SU-DHL-6 (cell line): Measurements from ENCODE around the gene SMG7.

Source experiments
- EZH2phosphoT487 ChIP-seq: fragments of 200-600 bp; sonication (generic), shearing (Covaris generic); conservative IDR thresholded peaks from 2 replicates; pipeline ENCODE4 v1.6.1; 2018; ENCODE audit warnings: mild to moderate bottlenecking, antibody characterized with exemption, low read length, moderate library complexity, mixed read lengths
- TF ChIP-seq, protein P1 (sequence below): fragments of 200-600 bp; sonication (generic); IDR thresholded peaks from one replicate; pipeline ENCODE4 v1.5.1; 2017; ENCODE audit warnings: antibody characterized with exemption, mild to moderate bottlenecking, low read length, moderate library complexity; ENCODE audit not compliant: insufficient read depth, poor library complexity, severe bottlenecking

DNA sequence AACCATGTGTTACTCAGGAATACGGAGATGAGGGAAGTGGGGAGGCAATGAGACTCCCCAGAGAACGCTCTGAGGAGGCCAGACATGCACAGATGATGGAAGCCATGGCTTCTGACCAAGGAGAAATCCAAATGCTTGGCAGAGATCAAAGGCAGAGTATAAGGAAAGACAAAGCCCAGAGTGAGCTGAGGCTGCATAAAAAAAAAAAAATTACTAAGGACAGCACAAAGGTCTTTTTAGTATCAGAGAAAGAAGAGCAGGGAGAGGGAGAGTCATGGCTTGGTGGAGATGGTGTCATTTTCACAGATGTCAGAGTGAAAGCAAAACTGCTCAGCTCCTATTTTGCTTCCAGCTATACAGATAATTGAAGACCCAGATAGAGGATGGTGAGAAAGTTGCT, 126.1 kb downstream of the SMG7 start:
- TF ChIP-seq, protein P1, sequence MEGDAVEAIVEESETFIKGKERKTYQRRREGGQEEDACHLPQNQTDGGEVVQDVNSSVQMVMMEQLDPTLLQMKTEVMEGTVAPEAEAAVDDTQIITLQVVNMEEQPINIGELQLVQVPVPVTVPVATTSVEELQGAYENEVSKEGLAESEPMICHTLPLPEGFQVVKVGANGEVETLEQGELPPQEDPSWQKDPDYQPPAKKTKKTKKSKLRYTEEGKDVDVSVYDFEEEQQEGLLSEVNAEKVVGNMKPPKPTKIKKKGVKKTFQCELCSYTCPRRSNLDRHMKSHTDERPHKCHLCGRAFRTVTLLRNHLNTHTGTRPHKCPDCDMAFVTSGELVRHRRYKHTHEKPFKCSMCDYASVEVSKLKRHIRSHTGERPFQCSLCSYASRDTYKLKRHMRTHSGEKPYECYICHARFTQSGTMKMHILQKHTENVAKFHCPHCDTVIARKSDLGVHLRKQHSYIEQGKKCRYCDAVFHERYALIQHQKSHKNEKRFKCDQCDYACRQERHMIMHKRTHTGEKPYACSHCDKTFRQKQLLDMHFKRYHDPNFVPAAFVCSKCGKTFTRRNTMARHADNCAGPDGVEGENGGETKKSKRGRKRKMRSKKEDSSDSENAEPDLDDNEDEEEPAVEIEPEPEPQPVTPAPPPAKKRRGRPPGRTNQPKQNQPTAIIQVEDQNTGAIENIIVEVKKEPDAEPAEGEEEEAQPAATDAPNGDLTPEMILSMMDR = no peak
- no peak for TF ChIP-seq EZH2phosphoT487
